22Rv1 (cell line): ENCODE results near the gene GPR35.

Source experiments
- H3K27ac ChIP-seq: fragments of 450-650 bp; 2 replicates; pipeline ENCODE4 v1.5.1; 2017
- CTCF ChIP-seq: fragments of 450-650 bp; IDR thresholded peaks from 2 replicates; pipeline ENCODE4 v1.5.1; 2017; ENCODE audit warnings: mild to moderate bottlenecking
- ZFX ChIP-seq: fragments of 450-650 bp; IDR thresholded peaks from 2 replicates; pipeline ENCODE4 v1.6.1; 2017; ENCODE audit warnings: antibody characterized with exemption, borderline replicate concordance

The GPR35 gene

GRCh38 chr2:240624950-240625621, at the start of gene GPR35:
Gene GPR35 (plus strand): TSS chr2:240625480. CDS start chr2:240629953, 4,473 bp downstream.
- no peak for TF ChIP-seq ZFX
- no peak for TF ChIP-seq CTCF
- H3K27ac ChIP-seq: 0 out of 2 replicates have a peak within 1 kb of the TSS, but pooled peaks have one; percentile 18

- TF ChIP-seq CTCF (no peak), ZFX (no peak)
- no peak overlapping the region for H3K27ac ChIP-seq
Measured at GRCh38 chr2:240576036-240576435, 49.2 kb upstream of the GPR35 start.

GRCh38 chr2:240576436-240577205, 48.7 kb upstream of the GPR35 start:
- no peak overlapping the region for H3K27ac ChIP-seq

GRCh38 chr2:240577281-240578109, 47.8 kb upstream of the GPR35 start:
- TF ChIP-seq CTCF: no peak
- no peak for TF ChIP-seq ZFX
- H3K27ac ChIP-seq: no peak overlapping the region

More at GRCh38 chr2:240576436-240577205, 48.7 kb upstream of the GPR35 start:
- TF ChIP-seq CTCF: no peak
- no peak for TF ChIP-seq ZFX

- TF ChIP-seq CTCF (no peak), ZFX (no peak)
- H3K27ac ChIP-seq: no peak overlapping the region
Measured at GRCh38 chr2:240578110-240578450, 47.2 kb upstream of the GPR35 start.

GRCh38 chr2:240578488-240578887, 46.8 kb upstream of the GPR35 start:
- TF ChIP-seq CTCF: no peak
- no peak for TF ChIP-seq ZFX
- no peak overlapping the region; the same call in 1 of the 2 replicates for H3K27ac ChIP-seq
